Measurements from ENCODE around the gene GFRA4. TPM values are rescaled to one million over a fixed set of nuclear protein-coding genes. Genes with fewer than 3 reads are reported as not detected.
A peak's percentile ranks its signal among the peaks of the same experiment; 100 is the strongest.

GFRA4 gene
- polyA plus RNA-seq, 2 of the 4 experiments (the other 2 are of a cell fraction) = not detected

GRCh38 chr20:3710703-3711483 lies 47.7 kb upstream of the GFRA4 start:
- Histone ChIP-seq H3K4me1 (no peaks in the 10 kb centered on the region), H3K27ac (no peak overlapping the region), H3K9me3 (no peaks in the 10 kb centered on the region), H3K4me2 (no peak overlapping the region; the same call in 2 of the 3 replicates), H3K4me3 (no peak overlapping the region)
- POLR2A ChIA-PET = interaction anchor here (0.6 to 1.5 kb wide), 2 partner anchors 34 to 503 kb away, joined by 4 to 5 read pairs; no protein-coding TSS in a partner anchor
- CTCF ChIA-PET = interaction anchor here (0.5 to 72.1 kb wide), 36 partner anchors 9 to 1843 kb away, joined by 3 to 2233 read pairs (median 6); partner anchors contain the start of genes ADAM33, ADISSP, AP5S1 and GFRA4
- ATAC-seq (peak; percentile 20 to 83; a peak in 4 of 6 replicates), DNase-seq (ENCODE audit: low read depth in 1 of 2, low spot score in 1 of 2) (peak; percentile 57 to 88), FAIRE-seq (no peak)
- TF ChIP-seq HOXA7 (CRISPR knock-in tag; IDR thresholded peaks at IDR 0.05) = no peak
- TF ChIP-seq RAD21 (conservative IDR thresholded peaks at IDR 0.05 in 1 of 2, IDR thresholded peaks at IDR 0.05 in 1 of 2) = peak; percentile 75 to 76
- no peak for TF ChIP-seq FOSB (CRISPR knock-in tag; IDR thresholded peaks at IDR 0.05)
- TF ChIP-seq CBX2 (IDR thresholded peaks at IDR 0.05; ENCODE audit: borderline replicate concordance, low read depth) = no peak
- TF ChIP-seq TP53 (CRISPR knock-in tag; IDR thresholded peaks at IDR 0.05) = no peak
- TF ChIP-seq RARB (CRISPR knock-in tag; IDR thresholded peaks at IDR 0.05) = no peak
- TF ChIP-seq CTCF (IDR thresholded peaks at IDR 0.05) = peak; percentile 90
- TF ChIP-seq MAZ (IDR thresholded peaks at IDR 0.05; ENCODE audit: borderline replicate concordance, low read depth, low read length) = no peak
- no peak for TF ChIP-seq JUN (IDR thresholded peaks at IDR 0.05)
- no peak for TF ChIP-seq NFE2L2 (conservative IDR thresholded peaks at IDR 0.05; ENCODE audit: low read length)
- no peak for TF ChIP-seq RNF2 (IDR thresholded peaks at IDR 0.05; ENCODE audit: borderline replicate concordance, low read depth)
- TF ChIP-seq BCL3 (IDR thresholded peaks at IDR 0.05) = no peak
- peak; percentile 85 for TF ChIP-seq SMC3 (IDR thresholded peaks at IDR 0.05)
- TF ChIP-seq CHD4 (IDR thresholded peaks at IDR 0.05; ENCODE audit: borderline replicate concordance) = no peak
- 34% methylated on average over 14 of the region's 18 CpGs for WGBS (ENCODE audit: missing lambda C conversion rate)

- FAIRE-seq = no peak
These were observed 46.8 kb upstream of the GFRA4 start for GRCh38 chr20:3710011-3710466.

More at GRCh38 chr20:3710011-3710466, 46.8 kb upstream of the GFRA4 start:
- WGBS (ENCODE audit: missing lambda C conversion rate) = 62% methylated on average over 6 of the region's 6 CpGs
- no peaks in the 10 kb centered on the region for H3K9me3 ChIP-seq
- ATAC-seq (peak in 1 of 2 experiments; percentile 21; a peak in 3 of 6 replicates), DNase-seq (ENCODE audit: low read depth in 1 of 2, low spot score in 1 of 2) (no peak)
- no peak for TF ChIP-seq HOXA7 (CRISPR knock-in tag; IDR thresholded peaks at IDR 0.05)
- no peak for TF ChIP-seq NPAS2 (CRISPR knock-in tag; IDR thresholded peaks at IDR 0.05; ENCODE audit: borderline replicate concordance)
- no peak for TF ChIP-seq CBX2 (IDR thresholded peaks at IDR 0.05; ENCODE audit: borderline replicate concordance, low read depth)
- TF ChIP-seq MAFK (IDR thresholded peaks at IDR 0.05; ENCODE audit: partially characterized antibody) = peak; percentile 19
- no peak for TF ChIP-seq FOXS1 (CRISPR knock-in tag; IDR thresholded peaks at IDR 0.05)
- no peak for TF ChIP-seq ELK1 (IDR thresholded peaks at IDR 0.05; ENCODE audit: low read depth, low read length)
- TF ChIP-seq TP53 (CRISPR knock-in tag; IDR thresholded peaks at IDR 0.05) = no peak
- TF ChIP-seq SREBF2 (IDR thresholded peaks at IDR 0.05) = no peak
- TF ChIP-seq E2F6 (IDR thresholded peaks at IDR 0.05; ENCODE audit: borderline replicate concordance, low read depth) = no peak
- CTCF ChIA-PET = interaction anchor here (0.7 to 72.1 kb wide), 27 partner anchors 10 to 337 kb away, joined by 3 to 2233 read pairs (median 12); partner anchors contain the start of genes ADAM33, ADISSP, AP5S1 and GFRA4
- POLR2A ChIA-PET = interaction anchor here (1.5 kb wide), 1 partner anchor 33 kb away, joined by 4 read pairs; no protein-coding TSS in a partner anchor
- no peak overlapping the region for H3K4me2 ChIP-seq
- H3K4me3 ChIP-seq = no peak overlapping the region
- H3K4me1 ChIP-seq = no peaks in the 10 kb centered on the region
- no peak overlapping the region for H3K27ac ChIP-seq
